Hematopoietic multipotent progenitor cell treated with erythropoietin and hydrocortisone succinate and interleukin-3 and kit ligand, for 4 days (in vitro differentiated cells): ENCODE results near the gene VAC14.
A peak's percentile ranks its signal among the peaks of the same experiment; 100 is the strongest.

Source experiments
- DNase-seq: peaks from one replicate; pipeline ENCODE4 v3.0.0-alpha.2; 2015

Gene VAC14

DNA sequence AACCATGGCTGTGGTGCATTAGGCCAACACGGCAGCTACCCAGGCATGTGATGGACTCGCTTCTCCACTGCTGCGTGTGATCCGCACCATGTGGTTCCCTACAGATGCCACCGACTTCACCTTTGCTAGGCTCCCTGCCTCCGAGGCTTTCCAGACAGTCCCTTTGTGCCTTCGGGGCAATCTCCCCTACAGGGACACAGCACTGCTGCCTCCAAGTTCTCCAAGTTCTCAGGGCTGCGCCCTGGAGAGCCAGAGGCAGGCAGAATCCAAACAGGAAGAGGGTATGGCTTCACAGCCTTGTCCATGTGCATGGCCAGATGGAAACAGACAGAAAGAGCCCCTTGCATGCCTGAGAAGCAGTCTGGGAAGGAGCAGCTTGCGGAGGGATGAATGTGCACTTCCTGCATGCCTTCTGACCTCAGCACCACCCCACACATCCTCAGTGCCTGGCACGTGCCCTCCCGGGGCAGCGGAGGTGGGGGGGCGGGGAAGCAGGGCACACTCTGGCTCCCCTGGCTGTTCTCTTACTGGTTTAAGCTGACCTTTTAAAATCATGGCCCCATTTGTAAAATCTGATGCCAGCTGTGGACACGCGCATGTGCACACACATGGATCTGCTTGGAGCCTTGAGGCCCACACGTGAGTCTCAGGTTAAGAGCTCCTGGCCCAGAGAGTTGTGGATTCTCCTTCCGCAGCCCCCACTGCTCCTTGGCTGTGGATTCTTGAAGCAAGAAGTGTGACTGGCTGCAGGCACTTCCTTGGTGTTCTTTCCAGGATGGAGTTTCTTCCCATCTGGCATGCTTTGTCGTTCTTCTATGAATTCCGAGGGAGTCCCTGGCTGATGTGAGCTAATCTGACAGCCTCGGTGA, 59.8 kb downstream of the VAC14 start:
- peak; percentile 43 for DNase-seq

DNA sequence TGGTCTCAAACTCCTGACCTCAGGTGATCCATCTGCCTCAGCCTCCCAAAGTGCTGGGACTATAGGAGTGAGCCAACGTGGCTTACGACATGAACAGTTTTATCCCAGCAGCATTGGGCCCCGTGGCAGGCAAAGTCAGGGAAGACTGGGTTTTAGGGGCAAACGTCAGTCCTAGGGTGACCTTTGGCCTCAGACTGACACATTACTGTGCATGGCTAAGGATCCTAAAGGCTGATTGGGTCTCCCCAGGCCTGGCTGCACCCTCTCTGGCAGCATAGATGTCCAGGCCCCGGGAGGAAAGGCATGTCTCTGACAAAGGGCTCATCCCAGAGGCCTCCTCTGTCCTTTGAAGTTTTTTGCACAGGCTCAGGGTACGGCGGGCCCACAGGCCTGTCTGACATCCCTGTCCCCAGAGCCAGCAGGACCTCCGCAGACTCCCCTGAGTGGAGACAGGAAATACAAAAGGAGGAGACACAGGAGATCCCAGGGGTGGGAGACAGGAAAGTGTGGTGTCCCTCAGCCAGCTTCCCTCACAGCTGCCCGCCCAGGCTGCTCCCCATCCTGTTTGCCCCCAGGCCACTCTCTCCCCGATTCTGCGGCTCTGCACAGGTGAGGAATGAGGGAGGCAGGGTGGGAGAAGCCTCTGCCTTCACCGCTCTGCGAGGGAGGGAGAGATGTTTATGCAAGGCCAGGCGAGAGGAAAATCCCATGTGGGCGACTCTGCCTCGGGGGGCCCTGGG, 60.6 kb downstream of the VAC14 start:
- DNase-seq = no peak

DNA sequence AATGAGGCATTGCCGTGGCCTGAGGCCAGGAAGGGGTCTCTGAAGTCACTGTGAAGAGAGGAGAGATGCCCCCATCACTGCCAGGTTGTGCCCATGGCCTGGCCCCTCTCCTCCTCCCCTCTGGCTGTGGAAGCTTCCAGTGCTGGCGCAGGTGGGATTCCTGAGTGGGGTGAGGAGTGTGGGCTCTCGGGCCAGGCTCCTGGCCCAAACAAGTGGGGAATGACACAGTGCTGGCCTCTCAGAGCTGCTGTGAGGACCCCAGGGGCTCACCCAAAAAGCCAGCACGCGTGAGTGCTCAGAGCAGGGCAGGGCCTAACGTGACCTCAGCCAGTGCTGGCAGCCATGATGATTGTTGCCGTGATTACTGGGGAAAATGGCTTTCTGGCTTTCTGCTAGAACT, 61.6 kb downstream of the VAC14 start:
- no peak for DNase-seq

DNA sequence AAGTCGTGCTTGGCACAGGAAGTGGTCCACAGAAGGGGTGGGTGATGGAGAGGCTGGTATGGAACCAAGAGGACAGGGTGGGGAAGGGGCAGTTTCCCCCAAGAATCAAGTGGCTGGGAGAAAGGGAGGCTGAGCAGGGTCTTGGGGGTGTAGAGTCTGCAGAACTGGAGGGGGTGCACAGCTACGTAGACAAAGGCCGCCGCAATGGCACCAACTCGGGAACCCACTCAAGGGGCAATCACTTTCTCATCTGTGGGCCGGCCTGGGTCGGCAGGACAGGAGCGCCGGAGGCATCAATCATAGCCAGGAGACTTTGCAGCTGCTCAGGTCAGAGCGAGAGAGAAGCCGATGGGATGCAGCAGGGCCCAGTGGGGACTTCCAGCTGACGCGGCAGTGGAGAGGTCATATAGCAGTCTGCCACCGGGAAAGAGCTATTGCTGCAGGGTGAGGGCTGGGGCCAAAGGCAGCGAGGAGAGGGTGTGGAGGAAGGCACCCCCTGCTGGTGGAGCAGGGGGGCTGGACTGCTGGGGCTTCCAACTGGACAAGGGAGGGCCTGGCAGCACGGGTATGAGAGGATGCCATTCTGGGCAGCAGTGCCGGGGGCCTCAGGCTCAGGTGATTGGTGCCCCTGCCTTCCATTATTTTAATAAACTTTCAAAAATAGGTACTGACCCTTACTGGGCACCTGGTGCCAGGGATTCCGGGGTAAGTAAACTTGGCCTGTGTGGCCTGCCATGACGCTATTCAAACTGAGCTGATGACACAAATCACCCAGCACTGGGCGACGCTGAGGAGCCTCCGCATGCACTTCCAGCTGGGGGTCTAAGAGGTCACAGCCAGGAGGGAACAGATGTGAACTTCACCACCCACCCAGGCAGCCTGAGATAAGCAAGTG, 62.6 kb downstream of the VAC14 start:
- DNase-seq = peak; percentile 86

DNA sequence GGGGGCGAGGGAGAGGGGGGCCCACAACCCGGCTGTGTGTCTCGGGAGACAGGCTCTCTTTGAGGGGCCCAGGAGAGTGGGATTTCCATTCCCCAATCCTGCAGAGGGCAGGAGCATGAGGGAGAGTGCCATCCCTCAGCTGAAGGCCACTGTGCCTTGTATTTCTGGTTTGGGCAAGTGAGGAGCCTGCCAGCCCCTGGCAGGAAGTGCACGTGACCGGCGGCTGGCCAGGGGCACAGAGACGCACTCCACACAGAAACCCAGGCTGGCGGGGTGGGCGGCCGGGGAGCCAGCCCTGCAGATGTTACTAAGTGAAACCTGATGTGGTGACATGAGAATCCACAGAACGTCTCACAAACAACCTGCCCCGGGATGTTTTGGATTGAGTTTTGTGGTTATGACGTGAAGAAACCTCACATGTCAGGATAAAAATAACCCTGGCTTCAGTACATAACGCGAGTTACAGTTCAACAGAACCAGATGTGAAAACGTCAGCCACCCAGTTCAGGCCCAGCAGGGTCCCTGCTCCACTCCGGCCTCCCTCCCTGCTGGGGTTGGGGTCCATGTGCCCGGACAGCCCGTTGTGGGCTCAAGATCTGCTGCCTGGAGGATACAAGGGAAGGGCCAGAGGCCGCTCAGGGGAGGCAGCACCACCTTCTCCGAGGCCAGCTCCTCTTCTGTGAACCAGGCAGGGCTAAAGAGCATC, 63.4 kb downstream of the VAC14 start:
- peak; percentile 75 for DNase-seq

DNA sequence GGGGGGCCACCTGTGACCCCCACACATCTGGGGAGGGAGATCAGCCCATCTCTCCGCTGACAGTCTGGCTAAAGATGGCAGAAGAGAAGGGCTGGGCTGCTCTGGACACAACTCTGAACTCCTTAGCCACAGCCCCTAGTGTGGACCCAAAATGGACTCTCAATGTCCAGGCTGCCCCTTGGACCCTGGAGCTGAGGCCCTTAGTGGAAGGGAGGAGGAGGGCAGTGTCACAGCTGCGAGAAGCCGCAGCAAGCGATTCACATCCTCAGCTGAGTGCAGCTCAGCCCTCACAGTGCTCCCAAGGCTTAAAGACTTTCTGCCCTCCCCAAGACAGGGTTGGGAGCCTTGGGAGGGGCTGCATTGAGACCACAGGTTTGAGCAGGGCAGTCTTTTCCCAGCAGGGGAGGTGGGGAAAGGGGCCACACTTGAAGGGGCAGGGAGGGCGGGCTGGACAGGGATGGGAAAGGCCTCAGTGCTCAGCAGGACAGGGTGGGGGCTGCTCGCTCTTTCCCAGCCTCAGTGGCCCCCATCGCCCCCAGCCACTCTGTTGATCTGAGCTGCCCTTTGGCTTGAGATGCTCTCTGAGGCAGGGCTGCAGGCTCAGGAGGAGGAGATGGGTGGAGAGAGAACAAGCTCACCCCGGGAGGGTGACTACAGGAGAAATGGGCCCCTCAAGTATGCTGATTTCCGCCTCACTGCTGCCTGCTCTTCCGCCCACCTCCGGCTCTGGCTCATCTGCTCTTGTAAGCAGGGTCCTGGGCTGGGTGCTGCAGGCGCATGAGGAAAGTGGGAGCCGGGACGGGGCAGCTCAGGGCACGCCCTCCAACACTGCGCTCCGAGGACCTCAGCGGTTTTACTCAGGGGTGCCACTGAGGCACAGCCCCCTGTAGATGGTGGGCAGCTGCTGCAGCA, 64.2 kb downstream of the VAC14 start:
- no peak for DNase-seq

DNA sequence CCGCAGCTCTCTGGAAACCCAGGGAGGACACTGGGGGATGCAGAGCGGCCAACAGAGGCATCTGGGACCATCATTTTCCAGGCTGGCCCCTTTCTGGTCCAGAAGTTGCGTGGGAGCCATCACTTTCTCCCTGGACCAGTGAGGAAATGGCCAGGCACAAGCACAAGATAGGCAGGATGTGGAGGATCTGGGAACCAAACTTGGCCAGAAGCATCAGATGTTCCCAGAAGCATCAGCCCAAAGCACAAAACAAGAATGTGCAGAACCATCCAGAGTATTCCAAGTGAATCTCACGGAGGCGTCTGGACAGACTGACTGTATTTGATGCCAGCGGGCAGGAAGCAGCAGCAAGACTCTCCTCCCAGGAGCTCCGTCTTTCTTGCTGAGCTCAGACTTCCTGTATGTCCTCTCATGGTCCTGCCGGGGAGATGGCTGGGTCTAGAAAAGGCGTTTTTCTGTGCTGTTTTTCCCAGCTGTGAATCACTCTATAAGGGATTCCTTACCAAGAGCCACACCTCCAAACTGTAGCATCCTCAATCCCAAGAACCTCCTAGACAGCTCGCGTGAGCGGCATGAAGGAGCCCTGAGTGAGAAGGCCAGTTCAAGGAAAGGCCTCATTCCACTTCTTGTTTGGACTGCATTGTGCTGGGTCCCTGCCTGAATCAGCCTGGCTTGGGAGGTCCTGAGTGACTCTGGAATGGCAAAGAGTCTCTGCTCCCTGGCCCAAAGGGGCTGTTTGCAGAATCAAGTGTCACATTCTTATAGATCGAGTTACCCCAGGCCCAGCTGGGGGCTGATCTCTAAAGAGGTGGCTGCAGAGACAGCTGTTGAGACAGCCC, 65.6 kb downstream of the VAC14 start:
- no peak for DNase-seq

DNA sequence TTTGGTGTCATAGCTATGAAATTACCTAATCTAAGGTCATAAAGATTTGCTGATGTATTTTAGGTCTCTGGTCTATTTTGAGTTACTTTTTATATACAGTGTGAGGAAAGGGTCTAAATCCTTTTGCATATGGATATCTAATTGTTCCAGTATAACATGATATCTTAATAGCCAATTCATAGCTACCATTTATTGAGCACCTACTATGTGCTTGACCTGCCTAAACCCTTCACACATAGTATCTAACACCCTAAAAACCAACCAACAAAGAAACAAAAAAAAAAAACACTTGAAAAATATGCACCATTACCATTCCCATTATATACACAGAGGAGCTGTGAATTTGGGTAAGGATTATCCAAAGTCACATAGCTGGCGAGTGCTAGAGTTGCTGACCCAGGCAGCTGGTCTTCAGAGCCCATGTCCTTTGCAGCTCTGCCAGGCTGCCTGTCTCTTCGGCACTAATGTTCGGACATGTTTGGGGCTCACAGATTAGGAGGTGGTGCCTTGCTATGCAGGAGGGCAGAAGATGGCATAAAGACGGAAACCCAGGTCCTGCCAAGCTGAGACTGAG, 66.3 kb downstream of the VAC14 start:
- DNase-seq = no peak

DNA sequence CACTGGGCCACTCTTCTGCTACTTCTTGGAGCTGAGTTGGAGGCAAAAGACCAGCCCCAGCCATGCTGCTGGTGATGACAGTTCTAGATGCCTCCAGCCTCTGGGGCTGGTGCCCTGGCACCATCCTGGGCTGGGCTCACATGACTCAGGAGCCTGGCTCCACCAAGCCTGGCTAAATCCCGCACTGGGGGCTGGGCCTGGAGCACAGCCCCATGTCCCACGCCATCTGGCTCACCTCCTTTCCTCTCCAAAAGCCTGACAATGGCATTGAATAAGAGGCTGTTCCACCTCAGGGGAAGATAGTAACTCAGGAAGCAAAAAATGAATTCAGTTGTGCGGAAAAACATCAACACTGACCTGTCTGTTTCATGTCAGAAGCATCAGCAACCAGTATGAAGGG, 70.0 kb downstream of the VAC14 start:
- DNase-seq = no peak

DNA sequence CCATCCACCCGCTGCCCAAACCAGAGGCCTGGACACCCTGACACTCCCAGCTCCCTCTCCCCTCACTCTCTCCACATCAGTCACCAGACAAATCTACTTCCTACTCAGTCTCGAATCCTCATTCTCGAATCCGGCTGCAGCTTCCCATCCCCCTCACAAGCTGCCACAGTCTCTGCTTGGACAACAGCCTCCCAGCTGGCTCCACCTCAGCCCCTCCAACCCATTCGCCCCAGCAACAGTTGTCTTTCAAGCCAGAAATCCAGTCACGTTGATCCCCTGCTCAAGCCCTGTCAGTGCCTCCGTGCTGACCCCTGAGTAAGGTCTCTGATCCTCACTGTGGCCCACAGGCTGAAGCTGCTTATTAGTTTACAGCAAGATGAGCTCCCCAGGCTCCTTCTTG, 70.9 kb downstream of the VAC14 start:
- no peak for DNase-seq

DNA sequence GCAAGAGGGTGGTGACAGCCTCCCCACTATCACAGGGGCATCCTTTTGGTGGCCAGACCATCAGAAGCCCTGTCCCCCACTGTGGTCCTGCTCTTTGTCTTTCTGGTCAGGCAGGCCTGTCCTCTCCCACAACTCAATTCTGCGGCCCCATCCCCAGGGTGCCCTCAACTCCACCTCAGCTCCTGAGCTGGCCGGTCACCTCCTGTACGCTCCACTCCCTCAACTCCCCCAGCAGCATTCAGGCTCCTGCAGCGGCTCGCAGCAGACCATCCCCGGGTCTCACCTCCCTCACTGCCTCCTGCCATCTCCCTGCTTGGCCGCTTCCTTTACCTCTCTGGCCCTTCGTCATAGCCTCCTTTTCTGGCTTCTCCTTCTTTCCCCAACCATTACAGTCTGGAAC, 71.7 kb downstream of the VAC14 start:
- no peak for DNase-seq

DNA sequence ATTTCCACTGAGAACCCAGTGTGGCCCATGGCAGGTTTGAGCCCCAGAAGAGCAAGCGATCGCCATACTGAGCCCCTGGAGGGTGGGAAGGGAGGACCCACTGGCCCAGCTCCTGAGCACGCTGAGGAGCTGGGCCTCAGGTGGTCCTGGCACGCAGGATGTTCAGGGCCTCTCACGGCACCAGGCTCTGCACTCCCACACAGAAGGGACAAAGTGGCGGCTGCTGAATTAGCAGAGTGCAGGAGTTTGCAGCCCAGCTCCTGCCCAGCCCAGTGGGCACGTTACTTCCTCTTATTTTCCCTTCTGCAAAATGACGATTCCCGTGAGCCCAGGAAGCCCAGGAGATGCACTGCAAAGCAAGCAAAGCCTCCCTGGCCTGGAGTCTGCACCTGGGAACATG, 72.8 kb downstream of the VAC14 start:
- DNase-seq = peak; percentile 49

DNA sequence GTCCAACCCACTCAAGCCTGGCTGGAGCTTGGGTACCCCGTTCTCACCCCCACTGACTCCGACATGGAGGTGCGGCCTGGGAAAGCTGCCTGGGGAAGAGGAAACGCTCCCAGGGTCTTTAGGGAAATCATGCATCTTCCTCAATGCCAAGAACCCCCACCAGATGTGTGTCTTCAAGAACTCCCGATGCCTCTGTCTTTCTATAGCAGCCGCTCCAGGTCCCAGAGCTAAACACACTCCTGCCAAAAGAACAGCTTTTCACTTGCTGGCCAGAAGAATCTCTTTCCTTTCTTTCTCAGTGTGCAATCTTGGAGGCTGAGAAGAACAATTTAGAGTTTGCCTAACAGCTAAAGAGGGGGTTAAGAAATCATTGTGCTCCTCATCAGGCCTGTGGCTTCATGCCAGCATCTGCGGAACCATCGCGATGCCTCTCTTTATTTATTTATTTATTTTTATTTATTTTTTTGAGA, 74.0 kb downstream of the VAC14 start:
- DNase-seq = no peak

DNA sequence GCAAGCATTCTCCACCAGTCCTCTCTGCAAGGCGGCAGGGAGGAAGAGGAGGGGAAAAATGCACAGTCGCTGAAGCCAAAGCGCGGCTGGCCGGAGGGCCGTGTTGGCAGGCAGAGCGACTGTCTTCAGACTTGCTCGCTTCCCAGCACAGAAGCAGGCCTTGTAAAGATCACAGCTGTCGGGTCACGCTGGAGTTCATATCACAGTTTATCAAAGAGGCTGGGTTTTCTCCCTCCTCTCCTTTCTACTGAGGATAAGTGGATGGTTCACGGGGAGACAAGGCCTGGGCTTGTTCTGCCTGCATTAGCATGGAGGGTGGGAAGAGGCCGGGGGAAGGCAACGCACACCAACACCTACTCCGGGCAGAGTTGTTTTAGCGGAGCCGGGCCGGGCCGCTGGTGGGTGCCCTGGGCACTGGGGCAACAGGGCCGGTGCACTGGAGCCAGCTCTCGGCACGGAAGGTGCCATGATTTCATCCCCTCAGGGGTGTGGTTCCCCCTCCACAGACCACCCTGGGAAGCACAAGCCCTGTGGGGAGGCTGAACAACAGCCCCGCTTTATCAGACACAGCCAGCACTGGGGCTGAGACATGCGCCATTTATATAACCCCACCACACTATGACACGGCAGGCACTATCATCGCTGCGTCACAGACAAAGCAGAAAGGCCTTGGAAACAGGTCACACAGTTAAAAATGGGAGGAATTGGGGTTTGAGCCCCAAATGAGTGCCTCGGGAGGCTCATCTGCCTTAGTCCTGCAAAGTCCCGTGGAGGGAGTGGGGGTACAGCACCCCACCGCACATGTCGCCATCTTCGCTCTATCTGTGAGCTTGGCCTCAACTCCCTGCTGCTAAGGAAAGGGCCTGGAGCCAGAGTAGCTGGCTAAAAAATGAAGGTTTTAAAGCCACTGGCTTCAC, 74.8 kb downstream of the VAC14 start:
- peak; percentile 71 for DNase-seq

DNA sequence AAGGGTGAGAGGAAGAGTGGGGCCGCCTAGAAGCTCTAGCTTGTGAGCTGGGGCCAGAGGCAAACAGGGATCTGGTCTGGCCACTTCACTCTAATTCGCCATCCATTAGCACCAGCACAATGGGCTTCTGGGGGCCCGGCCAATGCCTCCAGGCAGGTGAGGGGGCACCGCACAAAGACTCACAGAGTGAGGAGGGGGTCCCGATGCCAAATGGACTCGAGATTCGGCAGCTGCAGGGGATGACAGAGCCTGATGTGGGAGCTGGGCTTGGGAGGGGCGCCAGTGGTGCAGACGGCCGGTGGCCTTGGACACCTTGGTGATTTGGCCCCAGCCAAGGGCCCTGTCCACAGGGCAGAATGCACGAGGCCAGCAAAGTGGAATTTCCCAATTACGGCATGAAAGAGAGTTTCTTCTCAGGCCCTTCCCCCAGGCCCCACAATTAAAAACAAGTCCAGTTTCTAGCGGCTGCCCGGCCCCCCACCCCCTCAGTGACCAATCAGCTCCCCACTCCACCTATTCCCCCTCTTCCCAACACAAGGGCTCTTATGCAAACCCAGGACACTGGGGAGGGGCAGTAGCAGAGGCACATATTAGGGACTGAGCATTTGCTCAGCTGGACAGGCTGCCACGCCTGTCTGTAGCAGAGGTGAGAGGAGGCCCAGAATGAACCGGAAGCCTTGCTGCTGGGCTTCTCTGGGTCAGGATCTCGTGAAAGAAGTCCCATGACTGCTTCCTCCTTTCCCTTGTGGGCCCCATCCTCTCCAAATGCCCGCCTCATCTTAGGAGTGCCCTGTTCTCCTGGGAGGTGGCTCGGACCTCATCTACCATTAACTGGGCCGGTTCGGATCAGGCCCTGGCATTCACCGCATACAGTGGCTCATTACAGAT, 75.7 kb downstream of the VAC14 start:
- no peak for DNase-seq

DNA sequence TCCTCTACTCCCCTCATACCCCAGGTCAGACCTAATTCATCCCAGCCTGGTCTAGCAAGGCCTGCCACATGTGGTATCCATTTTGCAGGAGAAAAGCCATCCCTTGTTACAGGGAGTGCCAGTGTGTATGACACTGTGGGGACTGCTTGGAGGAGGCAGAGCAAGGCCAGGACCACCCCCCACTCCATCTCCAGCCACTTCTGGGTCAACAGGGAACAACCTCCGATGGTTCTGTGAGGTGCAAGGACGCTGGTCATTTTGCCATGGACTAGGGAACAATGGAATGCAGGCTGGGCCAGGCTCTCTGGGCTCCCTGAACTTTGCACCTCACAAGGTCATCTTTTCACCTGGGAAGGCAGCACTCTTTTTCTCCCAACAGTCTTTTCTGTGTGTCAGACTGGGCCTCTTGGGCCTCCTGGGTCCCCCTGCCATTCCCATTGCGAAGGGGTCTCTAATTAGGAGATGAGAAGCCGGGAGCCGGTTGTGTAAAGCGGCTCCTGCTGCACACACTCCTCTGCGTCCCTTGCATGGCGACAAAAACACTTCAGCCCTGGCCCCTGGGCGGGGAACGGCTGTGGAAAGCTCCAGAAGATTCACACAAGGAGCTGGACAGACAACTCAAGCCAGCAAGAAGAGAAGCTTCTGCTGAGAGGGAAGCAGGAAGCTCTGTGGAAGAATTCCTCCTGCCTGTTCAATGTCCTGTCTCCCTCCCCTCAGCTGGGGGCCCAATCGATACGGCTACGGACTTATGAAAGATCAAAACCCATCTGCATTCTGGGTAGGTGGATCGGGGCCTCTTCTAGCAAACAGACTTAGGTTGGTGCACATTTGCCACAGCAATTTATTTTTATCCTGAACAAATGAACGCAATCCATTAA, 76.6 kb downstream of the VAC14 start:
- no peak for DNase-seq

DNA sequence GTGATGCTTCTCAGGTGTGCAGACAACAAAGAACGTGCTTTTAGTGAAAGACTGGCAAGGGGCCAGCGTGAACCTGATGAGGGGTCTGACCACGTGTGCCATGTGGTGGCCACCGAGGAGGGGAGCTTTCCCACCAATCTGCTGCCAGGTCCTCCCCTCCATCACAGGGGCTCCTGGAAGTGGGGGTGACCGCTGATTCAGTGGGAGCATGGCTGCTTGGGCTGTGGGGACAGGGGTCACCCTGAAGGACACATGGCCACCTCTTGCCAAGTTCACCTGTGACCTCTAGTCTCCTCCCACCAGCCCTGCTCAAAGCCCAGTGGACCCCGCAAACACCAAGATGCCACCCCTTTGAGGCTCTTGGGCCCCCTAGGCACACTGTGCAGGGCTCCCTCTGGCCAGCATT, 77.2 kb downstream of the VAC14 start:
- DNase-seq = no peak
